Gastroesophageal sphincter (tissue), 4 donors: ENCODE measurements around the gene CDK14. TPM values are rescaled to one million over a fixed set of nuclear protein-coding genes. Genes with fewer than 3 reads are reported as not detected.

Source experiments
- ATAC-seq: fragments of 150-250 bp; one replicate; pipeline ENCODE4 v1.9.1; 2016; ENCODE audit warnings: mild to moderate bottlenecking, moderate library complexity
- H3K27ac ChIP-seq, 4 donors: fragments of 200-600 bp; sonication (generic) in 3 of 4; 1 replicate in 3 of 4; 2 replicates in 1 of 4; pipeline ENCODE4 v1.5.1; 2016 to 2019
- H3K27me3 ChIP-seq: fragments of 200-600 bp; sonication (generic); one replicate; pipeline ENCODE4 v1.5.1; 2019
- H3K36me3 ChIP-seq, 2 donors: fragments of 200-600 bp; sonication (generic); one replicate each; pipeline ENCODE4 v1.5.1; 2019; ENCODE audit warnings: control low read depth in 1 of 2
- H3K4me1 ChIP-seq, 3 donors: fragments of 200-600 bp; sonication (generic); 1 replicate in 2 of 3; 2 replicates in 1 of 3; pipeline ENCODE4 v1.5.1; 2016 to 2019; ENCODE audit warnings: control low read depth in 2 of 3
- H3K4me3 ChIP-seq, 2 donors: fragments of 200-600 bp; sonication (generic); one replicate each; pipeline ENCODE4 v1.5.1; 2019; ENCODE audit warnings: mild to moderate bottlenecking in 1 of 2, moderate library complexity in 1 of 2
- H3K9me3 ChIP-seq, 3 donors: fragments of 200-600 bp; sonication (generic); one replicate each; pipeline ENCODE4 v1.5.1; 2017 to 2019; ENCODE audit warnings: control low read depth in 2 of 3
- EP300 ChIP-seq: sonication (generic); formaldehyde crosslinking; IDR thresholded peaks from one replicate; pipeline ENCODE4 v1.6.1; 2017; ENCODE audit warnings: antibody characterized with exemption, mild to moderate bottlenecking
- POLR2A ChIP-seq, 2 donors: fragments of 450-650 bp; IDR thresholded peaks; one replicate each; pipeline ENCODE4 v1.6.1; 2017; ENCODE audit warnings: antibody characterized with exemption in 2 of 2, mild to moderate bottlenecking in 2 of 2, moderate library complexity in 1 of 2
- POLR2AphosphoS5 ChIP-seq: sonication (generic); formaldehyde crosslinking; IDR thresholded peaks from one replicate; pipeline ENCODE4 v1.6.1; 2017; ENCODE audit warnings: antibody characterized with exemption
- WGBS, 2 donors: methylation state at CpG; one replicate each; pipeline ENCODE4 v1.1.5; 2018; ENCODE audit warnings: low coverage in 1 of 2; 5-methylcytosine and 5-hydroxymethylcytosine counted together
- total RNA-seq, 4 donors: library from RNA; depleted of rRNA; stranded (reverse); fragments of >200 nt; gene quantifications; one replicate each; pipeline ENCODE4 v1.1.0, GENCODE V29; 2016
- TF ChIP-seq, protein P1 (sequence below), 4 experiments: fragments of 200-600 bp in 2 of 4; fragments of 450-650 bp in 2 of 4; sonication (generic) in 1 of 4; IDR thresholded peaks; one replicate each; pipeline ENCODE4 v1.5.1; 2017 to 2019; ENCODE audit warnings: antibody characterized with exemption in 4 of 4, mild to moderate bottlenecking in 2 of 4, moderate library complexity in 2 of 4

The CDK14 gene
- total RNA-seq, 4 donors from 2014 or later = 14.8 to 28.7 (median 18.4) TPM

DNA sequence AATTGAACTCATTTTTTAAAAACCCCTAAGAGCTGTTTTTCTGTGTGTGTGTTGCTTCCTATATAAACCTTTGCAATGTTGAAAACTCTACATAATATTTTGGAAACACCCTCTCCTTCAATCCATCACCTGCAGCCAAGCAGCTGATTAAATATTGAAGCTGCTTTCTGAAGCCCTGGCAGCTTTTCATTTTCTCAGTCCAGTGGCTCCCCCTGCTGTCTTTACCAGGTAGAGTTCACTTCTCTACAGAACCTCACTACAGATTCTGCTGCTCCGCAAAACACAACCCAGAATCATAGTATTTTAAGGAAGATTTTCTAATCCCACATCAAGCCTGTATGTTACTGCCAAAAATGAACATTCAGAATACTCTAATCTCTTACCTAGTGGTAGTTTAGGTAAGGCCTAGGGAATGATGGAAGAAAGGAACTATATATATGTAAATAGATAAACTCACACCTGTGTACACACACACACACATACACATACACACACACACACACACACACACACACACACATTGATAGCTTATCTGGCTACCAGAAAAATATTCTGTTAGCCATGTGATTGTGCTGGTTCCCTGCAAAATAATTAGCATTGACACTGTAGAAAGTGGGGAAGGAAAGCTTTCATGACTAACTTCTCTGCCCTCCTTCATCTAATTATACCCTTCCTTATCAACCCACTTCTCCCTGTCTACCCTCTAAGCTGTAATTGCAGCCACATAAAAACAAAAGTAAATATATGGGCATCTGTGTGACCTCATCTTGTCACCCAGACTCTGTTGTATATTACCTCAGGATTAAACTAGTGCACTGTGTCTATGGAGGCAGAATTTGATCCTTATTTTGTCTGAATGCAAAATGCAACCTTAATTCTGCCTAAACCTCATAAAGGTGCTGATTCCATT is 438.6 kb downstream of the CDK14 start:
- no peak for TF ChIP-seq EP300
- TF ChIP-seq POLR2A (IDR thresholded peaks at IDR 0.05) = no peak
- TF ChIP-seq POLR2AphosphoS5 = no peak
- TF ChIP-seq, protein P1, sequence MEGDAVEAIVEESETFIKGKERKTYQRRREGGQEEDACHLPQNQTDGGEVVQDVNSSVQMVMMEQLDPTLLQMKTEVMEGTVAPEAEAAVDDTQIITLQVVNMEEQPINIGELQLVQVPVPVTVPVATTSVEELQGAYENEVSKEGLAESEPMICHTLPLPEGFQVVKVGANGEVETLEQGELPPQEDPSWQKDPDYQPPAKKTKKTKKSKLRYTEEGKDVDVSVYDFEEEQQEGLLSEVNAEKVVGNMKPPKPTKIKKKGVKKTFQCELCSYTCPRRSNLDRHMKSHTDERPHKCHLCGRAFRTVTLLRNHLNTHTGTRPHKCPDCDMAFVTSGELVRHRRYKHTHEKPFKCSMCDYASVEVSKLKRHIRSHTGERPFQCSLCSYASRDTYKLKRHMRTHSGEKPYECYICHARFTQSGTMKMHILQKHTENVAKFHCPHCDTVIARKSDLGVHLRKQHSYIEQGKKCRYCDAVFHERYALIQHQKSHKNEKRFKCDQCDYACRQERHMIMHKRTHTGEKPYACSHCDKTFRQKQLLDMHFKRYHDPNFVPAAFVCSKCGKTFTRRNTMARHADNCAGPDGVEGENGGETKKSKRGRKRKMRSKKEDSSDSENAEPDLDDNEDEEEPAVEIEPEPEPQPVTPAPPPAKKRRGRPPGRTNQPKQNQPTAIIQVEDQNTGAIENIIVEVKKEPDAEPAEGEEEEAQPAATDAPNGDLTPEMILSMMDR (IDR thresholded peaks at IDR 0.05) = peak; percentile 30 to 67 (median 44)
- 67 to 70% methylated on average over 1 of the region's 1 CpG for WGBS, 2 donors
- Histone ChIP-seq H3K27me3 (no peaks in the 10 kb centered on the region), H3K4me1 (no peaks in the 10 kb centered on the region), H3K36me3 (no peaks in the 10 kb centered on the region), H3K4me3 (no peak overlapping the region), H3K27ac (no peak overlapping the region), H3K9me3 (no peaks in the 10 kb centered on the region)
- ATAC-seq = no peak

DNA sequence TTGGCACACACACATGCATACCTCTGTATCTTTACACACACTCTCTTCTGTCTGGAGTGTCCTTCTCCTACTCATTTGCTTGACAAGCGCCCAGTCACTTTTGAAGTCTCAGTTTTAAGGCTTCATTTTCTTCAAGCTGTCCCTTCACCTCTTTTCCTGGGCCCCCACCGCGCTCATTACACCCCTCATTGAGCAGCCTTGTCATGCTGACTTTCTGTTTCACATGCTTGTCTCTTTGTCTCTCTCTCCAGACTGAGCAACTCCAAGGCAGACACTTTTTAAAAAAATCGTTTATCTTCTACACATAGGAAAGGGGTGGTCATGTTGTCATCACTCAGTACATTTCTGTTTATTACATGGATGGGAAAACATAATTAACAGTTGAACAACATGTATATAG is 442.9 kb downstream of the CDK14 start:
- H3K4me3 ChIP-seq = no peak overlapping the region
- H3K4me1 ChIP-seq = no peaks in the 10 kb centered on the region
- 88 to 94% methylated on average over 4 of the region's 4 CpGs for WGBS, 2 donors
- no peaks in the 10 kb centered on the region for H3K9me3 ChIP-seq
- H3K27me3 ChIP-seq = no peaks in the 10 kb centered on the region
- ATAC-seq = no peak
- TF ChIP-seq, protein P1 (IDR thresholded peaks at IDR 0.05) = no peak
- no peak for TF ChIP-seq EP300
- TF ChIP-seq POLR2AphosphoS5 = no peak
- no peak for TF ChIP-seq POLR2A (IDR thresholded peaks at IDR 0.05)
- H3K27ac ChIP-seq = no peak overlapping the region
- no peaks in the 10 kb centered on the region for H3K36me3 ChIP-seq

DNA sequence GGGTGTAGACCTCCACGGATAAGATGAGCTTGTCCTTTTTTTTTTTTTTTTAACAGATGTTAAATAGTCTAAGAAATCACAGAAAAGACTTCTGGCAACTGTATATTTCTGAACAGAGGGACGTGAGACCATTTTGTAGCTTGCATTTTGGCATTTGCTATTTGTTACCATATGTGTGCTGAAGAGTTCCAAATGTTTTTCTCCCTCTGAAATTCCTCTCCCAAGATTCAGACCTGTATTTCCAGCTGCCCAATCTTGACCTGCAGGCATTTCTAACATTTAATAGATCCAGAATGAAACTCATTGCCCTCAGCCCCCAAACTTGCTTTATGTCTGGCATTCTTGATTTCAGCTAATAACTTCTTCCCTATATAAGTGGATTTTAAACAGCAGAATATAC is 445.0 kb downstream of the CDK14 start:
- ATAC-seq = no peak
- Histone ChIP-seq H3K4me3 (no peak overlapping the region), H3K27me3 (no peaks in the 10 kb centered on the region), H3K9me3 (no peaks in the 10 kb centered on the region), H3K36me3 (no peaks in the 10 kb centered on the region), H3K27ac (no peak overlapping the region), H3K4me1 (peaks cover 0 to 11% (median 4%) of the 10 kb centered on the region in 3 donors)
- no peak for TF ChIP-seq EP300
- TF ChIP-seq POLR2AphosphoS5 = no peak
- TF ChIP-seq POLR2A (IDR thresholded peaks at IDR 0.05) = no peak
- TF ChIP-seq, protein P1 (IDR thresholded peaks at IDR 0.05) = no peak
- 49 to 58% methylated on average over 2 of the region's 2 CpGs for WGBS, 2 donors

DNA sequence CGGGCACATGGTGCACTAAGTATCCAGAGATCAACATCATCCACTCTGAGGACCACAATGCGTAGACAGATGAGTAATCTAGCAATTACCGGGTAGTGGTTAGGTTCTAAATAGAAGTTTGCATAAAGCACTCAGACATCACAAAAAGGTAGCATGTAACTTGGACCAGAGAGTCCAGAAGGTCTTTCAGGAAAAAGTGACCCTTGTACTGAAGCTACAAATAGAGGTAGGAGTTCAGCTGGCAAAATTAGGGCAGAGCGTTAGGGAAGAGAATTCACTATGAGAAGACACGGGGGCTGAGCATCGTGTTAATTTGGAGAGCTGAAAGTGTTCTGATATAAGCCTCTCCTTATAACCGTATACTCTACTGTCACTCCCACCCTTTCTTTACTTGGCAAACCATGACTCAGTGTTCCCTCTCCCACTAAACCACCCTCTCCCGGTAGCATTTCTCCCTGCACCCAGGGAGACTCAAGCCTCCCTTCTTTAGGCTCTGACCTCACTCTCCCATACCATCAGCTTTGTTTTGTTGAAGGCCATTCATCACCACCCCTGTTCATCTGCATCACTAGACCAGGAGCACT is 445.9 kb downstream of the CDK14 start:
- H3K4me1 ChIP-seq = peaks cover 0 to 19% (median 4%) of the 10 kb centered on the region in 3 donors
- ATAC-seq = no peak
- H3K9me3 ChIP-seq = no peaks in the 10 kb centered on the region
- no peaks in the 10 kb centered on the region for H3K36me3 ChIP-seq
- H3K27ac ChIP-seq = no peak overlapping the region
- no peak overlapping the region for H3K4me3 ChIP-seq
- WGBS, 2 donors = 92 to 93% methylated on average over 5 to 6 of the region's 8 CpGs
- TF ChIP-seq POLR2A (IDR thresholded peaks at IDR 0.05) = no peak
- no peak for TF ChIP-seq POLR2AphosphoS5
- no peak for TF ChIP-seq EP300
- TF ChIP-seq, protein P1 (IDR thresholded peaks at IDR 0.05) = no peak
- H3K27me3 ChIP-seq = no peaks in the 10 kb centered on the region
